ENCODE results near the gene KBTBD12.

The KBTBD12 gene

DNA sequence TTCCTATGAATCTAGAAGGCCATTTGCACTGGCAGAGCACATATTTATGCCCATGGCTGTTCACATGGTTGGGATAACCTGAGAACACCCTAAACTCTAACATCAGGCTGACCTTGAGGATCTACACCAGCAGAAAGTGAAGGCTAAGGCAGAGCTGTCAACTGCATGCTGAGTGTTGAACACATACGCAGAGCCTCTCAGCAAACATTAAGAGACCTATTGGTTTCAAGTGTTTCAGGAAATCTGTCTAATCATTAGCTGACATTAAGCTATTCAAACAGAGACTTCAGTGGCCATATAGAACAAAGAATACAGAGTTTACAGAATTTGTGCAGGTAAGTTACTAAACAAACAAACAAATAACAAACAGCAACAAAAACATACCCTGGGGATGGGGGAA, 121.1 kb downstream of the KBTBD12 start:
- H3F3A ChIP-seq (ENCODE audit: insufficient read depth, low read length) = no peaks in the 10 kb centered on the region
- H3K36me3 ChIP-seq (replicated peaks; ENCODE audit: insufficient read depth, low read length) = no peaks in the 10 kb centered on the region
- H3K4me2 ChIP-seq (ENCODE audit: low read depth, low read length) = no peak overlapping the region
- H3K9me2 ChIP-seq (replicated peaks; ENCODE audit: insufficient read depth, low read length) = no peaks in the 10 kb centered on the region
- H2AFZ ChIP-seq (ENCODE audit: low read length) = no peak overlapping the region
- no peaks in the 10 kb centered on the region for H3K4me1 ChIP-seq (ENCODE audit: low read length)
- no peaks in the 10 kb centered on the region for H4K20me1 ChIP-seq (ENCODE audit: insufficient read depth, low read length)
- no peak for TF ChIP-seq EZH2phosphoT487 (IDR thresholded peaks at IDR 0.05; ENCODE audit: low read length)
- TF ChIP-seq EZH2 (optimal IDR thresholded peaks at IDR 0.05; ENCODE audit: low read depth, low read length) = no peak
- TF ChIP-seq, protein P1, sequence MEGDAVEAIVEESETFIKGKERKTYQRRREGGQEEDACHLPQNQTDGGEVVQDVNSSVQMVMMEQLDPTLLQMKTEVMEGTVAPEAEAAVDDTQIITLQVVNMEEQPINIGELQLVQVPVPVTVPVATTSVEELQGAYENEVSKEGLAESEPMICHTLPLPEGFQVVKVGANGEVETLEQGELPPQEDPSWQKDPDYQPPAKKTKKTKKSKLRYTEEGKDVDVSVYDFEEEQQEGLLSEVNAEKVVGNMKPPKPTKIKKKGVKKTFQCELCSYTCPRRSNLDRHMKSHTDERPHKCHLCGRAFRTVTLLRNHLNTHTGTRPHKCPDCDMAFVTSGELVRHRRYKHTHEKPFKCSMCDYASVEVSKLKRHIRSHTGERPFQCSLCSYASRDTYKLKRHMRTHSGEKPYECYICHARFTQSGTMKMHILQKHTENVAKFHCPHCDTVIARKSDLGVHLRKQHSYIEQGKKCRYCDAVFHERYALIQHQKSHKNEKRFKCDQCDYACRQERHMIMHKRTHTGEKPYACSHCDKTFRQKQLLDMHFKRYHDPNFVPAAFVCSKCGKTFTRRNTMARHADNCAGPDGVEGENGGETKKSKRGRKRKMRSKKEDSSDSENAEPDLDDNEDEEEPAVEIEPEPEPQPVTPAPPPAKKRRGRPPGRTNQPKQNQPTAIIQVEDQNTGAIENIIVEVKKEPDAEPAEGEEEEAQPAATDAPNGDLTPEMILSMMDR (IDR thresholded peaks at IDR 0.05; ENCODE audit: low read length) = no peak
- no peak overlapping the region for H3K4me3 ChIP-seq (ENCODE audit: low read length)
- H3K79me2 ChIP-seq (ENCODE audit: low read length) = no peaks in the 10 kb centered on the region
- H3K9ac ChIP-seq (ENCODE audit: low read length) = no peak overlapping the region
- no peaks in the 10 kb centered on the region for H3K9me3 ChIP-seq (replicated peaks; ENCODE audit: insufficient read depth, low read length)
- H3K27ac ChIP-seq (ENCODE audit: low read length) = no peak overlapping the region
- no peaks in the 10 kb centered on the region for H3K27me3 ChIP-seq (replicated peaks; ENCODE audit: insufficient read depth, low read length)
- no peak for DNase-seq
